ENCODE data around the gene FRYL. TPM values are rescaled to one million over a fixed set of nuclear protein-coding genes. Genes with fewer than 3 reads are reported as not detected.

FRYL gene
- total and polyA plus RNA-seq, 2 of the 8 experiments (the other 6 are each of a cell fraction or from before 2014, with no cell fraction given): 8.0 to 36.5 TPM

- TF ChIP-seq CTCF (IDR thresholded peaks at IDR 0.05; ENCODE audit: control extremely low read depth in 1 of 3, insufficient read depth in 1 of 3, low read depth in 1 of 3, low read length in 3 of 3): no peak
- TF ChIP-seq JUND (IDR thresholded peaks at IDR 0.05; ENCODE audit: low read length): no peak
- no peak for TF ChIP-seq ATF3 (IDR thresholded peaks at IDR 0.05; ENCODE audit: insufficient read depth, low read depth, low read length)
- no peak for TF ChIP-seq NRF1 (IDR thresholded peaks at IDR 0.05; ENCODE audit: low read depth, low read length)
Measured at GRCh38 chr4:48796191-48796926, 16.3 kb upstream of the FRYL start (continued).

Data from H1 (cell line).